ENCODE measurements around the gene C5. TPM values are rescaled to one million over a fixed set of nuclear protein-coding genes. Genes with fewer than 3 reads are reported as not detected.
"Not testable (repeated sequence)": the region's sequence is repeated elsewhere in the genome, so short reads cannot be mapped to it uniquely, and the experiment has no call there.

C5 gene
- polyA plus RNA-seq: 10 to 100 TPM in 1 of 4 donors, 1 to 10 TPM in 3; 4.1 to 25.4 (median 7.5) TPM
- long read RNA-seq, donor 1, partial matches to known transcripts: 21 of 21 reads
- long read RNA-seq, donor 1, other reads (novel, unspliced or antisense): 0 of 21 reads
- long read RNA-seq, donor 2, full-length matches to known transcripts: 1 of 1 reads
- long read RNA-seq, donor 2, partial matches to known transcripts: 0 of 1 reads
- long read RNA-seq, donor 2, other reads (novel, unspliced or antisense): 0 of 1 reads
- long read RNA-seq, donor 3: 0 reads
- long read RNA-seq, donor 4: 0 reads
- long read RNA-seq, donor 5: 0 reads
- long read RNA-seq, donor 6: 0 reads
- long read RNA-seq, donor 7: 0 reads
- long read RNA-seq, donor 8: 0 reads
- long read RNA-seq, donor 9: 0 reads
- long read RNA-seq, donor 10, partial matches to known transcripts: 6 of 6 reads
- long read RNA-seq, donor 10, other reads (novel, unspliced or antisense): 0 of 6 reads

DNA sequence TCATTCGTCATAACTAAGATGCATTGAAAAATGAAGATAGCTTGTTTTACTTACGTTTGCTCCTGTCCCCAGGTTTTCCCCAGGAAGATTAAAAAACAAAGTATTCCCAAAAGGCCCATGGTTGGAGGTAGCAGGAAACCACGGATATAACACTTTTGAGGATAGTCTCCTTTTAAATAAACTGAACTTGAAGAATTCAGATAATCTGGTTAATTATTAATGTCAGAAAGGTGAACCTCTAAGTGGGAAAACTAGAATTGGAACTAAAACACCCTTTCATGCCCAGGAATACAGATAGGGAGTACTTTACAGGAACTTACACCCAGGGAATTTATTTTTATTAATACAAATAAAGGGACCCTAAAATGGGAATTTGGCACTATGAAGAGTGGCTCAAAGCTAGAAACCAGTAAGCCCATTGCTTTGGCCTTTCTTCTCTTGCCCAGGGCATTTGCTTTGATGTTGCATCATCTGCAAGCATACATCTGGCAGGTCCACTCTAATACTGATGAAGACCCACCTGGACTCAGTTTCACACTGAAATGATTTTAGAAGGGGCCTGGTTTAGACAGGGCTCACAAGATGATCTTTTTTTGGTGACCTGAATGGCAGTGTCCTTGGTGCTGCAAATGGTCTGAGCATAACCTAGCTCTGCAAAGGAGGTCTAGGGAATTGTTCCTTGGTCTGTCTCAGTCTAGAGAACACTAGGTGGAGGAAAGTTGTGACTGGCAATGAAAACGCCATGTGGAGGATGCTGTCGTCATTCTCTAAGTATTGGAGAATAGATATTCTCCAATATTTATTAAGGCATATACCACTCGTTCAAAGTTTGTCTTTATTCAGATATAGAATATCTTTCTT, at the start of gene C5:
Gene C5, minus strand, starts transcription at position 148 of the 861 bp plus-strand sequence. Its CDS starts 29 bp downstream, at position 119.
- Histone ChIP-seq H3K4me1 (ENCODE audit: control insufficient read depth in 3 of 3, insufficient read depth in 2 of 3, low read depth in 1 of 3, low read length in 2 of 3) (peaks cover 0 to 15% (median 5%) of the 10 kb centered on the region in 3 donors), H3K36me3 (ENCODE audit: control insufficient read depth in 3 of 3, insufficient read depth in 2 of 3, low read depth in 1 of 3, low read length in 3 of 3) (no peaks in the 10 kb centered on the region), H3K27ac (ENCODE audit: low read depth in 1 of 3, low read length in 2 of 3) (no peak within 1 kb of the TSS), H3K4me3 (ENCODE audit: low read depth in 1 of 3, low read length in 3 of 3) (peak within 1 kb of the TSS in 2 of 3 donors; percentile 39 to 41), H3K9me3 (ENCODE audit: control insufficient read depth in 2 of 2, insufficient read depth in 1 of 2, low read depth in 1 of 2, low read length in 1 of 2) (no peaks in the 10 kb centered on the region), H3K27me3 (ENCODE audit: control insufficient read depth in 3 of 3, insufficient read depth in 3 of 3, low read length in 3 of 3) (no peaks in the 10 kb centered on the region)
- DNase-seq: peak in 1 of 2 donors; percentile 41
- no peak for FAIRE-seq
- 35 to 64% (median 44%) methylated on average over 6 of the region's 6 CpGs for WGBS, 3 donors

DNA sequence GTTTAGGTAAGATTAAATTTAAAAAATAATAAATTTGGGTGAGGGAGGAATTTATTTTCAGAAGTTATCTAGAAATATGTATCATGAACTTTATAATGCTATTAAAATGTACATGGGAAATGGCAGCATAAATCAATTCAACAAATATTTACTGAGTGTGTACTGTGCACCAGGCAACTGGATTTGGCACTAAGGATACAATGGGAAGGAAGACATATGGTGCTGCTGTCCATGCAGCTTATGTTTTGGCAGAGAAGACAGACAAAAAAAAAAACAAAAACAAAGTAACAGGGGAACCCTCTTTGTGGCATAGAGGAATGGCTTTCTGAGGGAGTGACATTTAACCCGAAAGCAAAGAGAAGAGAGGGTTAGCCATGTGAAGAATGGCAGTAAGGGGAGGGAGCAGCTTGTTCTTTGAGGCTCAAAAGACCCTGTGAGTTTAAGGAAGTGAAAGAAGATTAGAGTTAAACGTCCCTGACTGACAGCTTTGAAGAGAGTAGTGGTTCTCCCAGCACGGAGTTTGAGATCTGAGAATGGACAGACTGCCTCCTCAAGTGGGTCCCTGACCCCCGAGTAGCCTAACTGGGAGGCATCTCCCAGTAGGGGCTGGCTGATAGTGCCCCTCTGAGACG, 48.6 kb upstream of the C5 start:
- 74 to 94% (median 85%) methylated on average over 5 of the region's 5 CpGs for WGBS, 3 donors
- DNase-seq: no peak
- peaks cover 0 to 3% (median 0%) of the 10 kb centered on the region in 3 donors for H3K36me3 ChIP-seq (ENCODE audit: control insufficient read depth in 3 of 3, insufficient read depth in 2 of 3, low read depth in 1 of 3, low read length in 3 of 3)
- no peaks in the 10 kb centered on the region for H3K9me3 ChIP-seq (ENCODE audit: control insufficient read depth in 2 of 2, insufficient read depth in 1 of 2, low read depth in 1 of 2, low read length in 1 of 2)
- no peak overlapping the region for H3K27ac ChIP-seq (ENCODE audit: low read depth in 1 of 3, low read length in 2 of 3)
- H3K4me3 ChIP-seq (ENCODE audit: low read depth in 1 of 3, low read length in 3 of 3): no peak overlapping the region
- no peaks in the 10 kb centered on the region for H3K4me1 ChIP-seq (ENCODE audit: control insufficient read depth in 3 of 3, insufficient read depth in 2 of 3, low read depth in 1 of 3, low read length in 2 of 3)
- no peaks in the 10 kb centered on the region for H3K27me3 ChIP-seq (ENCODE audit: control insufficient read depth in 3 of 3, insufficient read depth in 3 of 3, low read length in 3 of 3)
- FAIRE-seq: no peak

GRCh38 chr9:121095057-121095456, 45.0 kb upstream of the C5 start:
- Histone ChIP-seq H3K36me3 (ENCODE audit: control insufficient read depth in 3 of 3, insufficient read depth in 2 of 3, low read depth in 1 of 3, low read length in 3 of 3) (peaks cover 0 to 3% (median 0%) of the 10 kb centered on the region in 3 donors), H3K27me3 (ENCODE audit: control insufficient read depth in 3 of 3, insufficient read depth in 3 of 3, low read length in 3 of 3) (no peaks in the 10 kb centered on the region), H3K27ac (ENCODE audit: low read depth in 1 of 3, low read length in 2 of 3) (no peak overlapping the region), H3K4me1 (ENCODE audit: control insufficient read depth in 3 of 3, insufficient read depth in 2 of 3, low read depth in 1 of 3, low read length in 2 of 3) (no peaks in the 10 kb centered on the region), H3K9me3 (ENCODE audit: control insufficient read depth in 2 of 2, insufficient read depth in 1 of 2, low read depth in 1 of 2, low read length in 1 of 2) (no peaks in the 10 kb centered on the region), H3K4me3 (ENCODE audit: low read depth in 1 of 3, low read length in 3 of 3) (no peak overlapping the region)
- DNase-seq (no peak), FAIRE-seq (no peak)

- not testable (repeated sequence) for H3K36me3 ChIP-seq (ENCODE audit: control insufficient read depth in 3 of 3, insufficient read depth in 2 of 3, low read depth in 1 of 3, low read length in 3 of 3); H3K27me3 ChIP-seq (ENCODE audit: control insufficient read depth in 3 of 3, insufficient read depth in 3 of 3, low read length in 3 of 3); H3K9me3 ChIP-seq (ENCODE audit: control insufficient read depth in 2 of 2, insufficient read depth in 1 of 2, low read depth in 1 of 2, low read length in 1 of 2); DNase-seq; H3K4me1 ChIP-seq (ENCODE audit: control insufficient read depth in 3 of 3, insufficient read depth in 2 of 3, low read depth in 1 of 3, low read length in 2 of 3); H3K4me3 ChIP-seq (ENCODE audit: low read depth in 1 of 3, low read length in 3 of 3); FAIRE-seq; H3K27ac ChIP-seq (ENCODE audit: low read depth in 1 of 3, low read length in 2 of 3)
- WGBS, 3 donors: 90 to 96% (median 91%) methylated on average over 6 of the region's 6 CpGs
These were observed 40.7 kb upstream of the C5 start for GRCh38 chr9:121090743-121091142.

GRCh38 chr9:121088576-121088975, 38.5 kb upstream of the C5 start:
- no peak for FAIRE-seq
- H3K27me3 ChIP-seq (ENCODE audit: control insufficient read depth in 3 of 3, insufficient read depth in 3 of 3, low read length in 3 of 3): no peaks in the 10 kb centered on the region
- H3K9me3 ChIP-seq (ENCODE audit: control insufficient read depth in 2 of 2, insufficient read depth in 1 of 2, low read depth in 1 of 2, low read length in 1 of 2): no peaks in the 10 kb centered on the region
- 76 to 89% (median 76%) methylated on average over 3 of the region's 3 CpGs for WGBS, 3 donors
- no peaks in the 10 kb centered on the region for H3K4me1 ChIP-seq (ENCODE audit: control insufficient read depth in 3 of 3, insufficient read depth in 2 of 3, low read depth in 1 of 3, low read length in 2 of 3)
- H3K36me3 ChIP-seq (ENCODE audit: control insufficient read depth in 3 of 3, insufficient read depth in 2 of 3, low read depth in 1 of 3, low read length in 3 of 3): no peaks in the 10 kb centered on the region
- no peak overlapping the region for H3K4me3 ChIP-seq (ENCODE audit: low read depth in 1 of 3, low read length in 3 of 3)
- no peak overlapping the region for H3K27ac ChIP-seq (ENCODE audit: low read depth in 1 of 3, low read length in 2 of 3)
- DNase-seq: no peak

DNA sequence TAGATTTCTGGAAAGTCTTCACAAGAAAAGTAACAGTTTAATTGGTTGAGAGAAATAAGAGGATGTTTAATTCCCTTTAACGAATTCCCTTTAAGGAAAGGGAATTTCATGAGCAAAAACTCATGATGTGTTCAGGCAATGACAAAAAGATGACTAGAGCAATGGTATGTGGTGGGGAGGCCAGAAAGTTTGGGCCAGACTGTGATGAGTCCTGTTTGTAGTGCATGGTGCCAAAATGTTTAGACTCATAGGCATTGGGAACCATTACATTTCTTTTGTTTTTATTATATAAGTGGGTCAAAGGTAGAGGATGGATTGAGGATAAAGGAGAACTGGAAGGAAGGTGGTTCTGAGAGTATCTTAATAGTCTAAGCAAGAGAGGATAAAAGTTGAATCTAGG, 35.6 kb upstream of the C5 start:
- no peak overlapping the region for H3K4me3 ChIP-seq (ENCODE audit: low read depth in 1 of 3, low read length in 3 of 3)
- H3K4me1 ChIP-seq (ENCODE audit: control insufficient read depth in 3 of 3, insufficient read depth in 2 of 3, low read depth in 1 of 3, low read length in 2 of 3): no peaks in the 10 kb centered on the region
- no peak for DNase-seq
- no peaks in the 10 kb centered on the region for H3K36me3 ChIP-seq (ENCODE audit: control insufficient read depth in 3 of 3, insufficient read depth in 2 of 3, low read depth in 1 of 3, low read length in 3 of 3)
- WGBS, 3 donors: 82 to 96% (median 88%) methylated on average over 1 of the region's 1 CpG
- no peaks in the 10 kb centered on the region for H3K9me3 ChIP-seq (ENCODE audit: control insufficient read depth in 2 of 2, insufficient read depth in 1 of 2, low read depth in 1 of 2, low read length in 1 of 2)
- no peak overlapping the region for H3K27ac ChIP-seq (ENCODE audit: low read depth in 1 of 3, low read length in 2 of 3)
- FAIRE-seq: no peak
- no peaks in the 10 kb centered on the region for H3K27me3 ChIP-seq (ENCODE audit: control insufficient read depth in 3 of 3, insufficient read depth in 3 of 3, low read length in 3 of 3)

GRCh38 chr9:121082075-121082474, 32.0 kb upstream of the C5 start:
- Histone ChIP-seq H3K27me3 (ENCODE audit: control insufficient read depth in 3 of 3, insufficient read depth in 3 of 3, low read length in 3 of 3) (no peaks in the 10 kb centered on the region), H3K4me1 (ENCODE audit: control insufficient read depth in 3 of 3, insufficient read depth in 2 of 3, low read depth in 1 of 3, low read length in 2 of 3) (no peaks in the 10 kb centered on the region), H3K36me3 (ENCODE audit: control insufficient read depth in 3 of 3, insufficient read depth in 2 of 3, low read depth in 1 of 3, low read length in 3 of 3) (no peaks in the 10 kb centered on the region), H3K9me3 (ENCODE audit: control insufficient read depth in 2 of 2, insufficient read depth in 1 of 2, low read depth in 1 of 2, low read length in 1 of 2) (no peaks in the 10 kb centered on the region), H3K27ac (ENCODE audit: low read depth in 1 of 3, low read length in 2 of 3) (no peak overlapping the region), H3K4me3 (ENCODE audit: low read depth in 1 of 3, low read length in 3 of 3) (no peak overlapping the region)
- 55 to 71% (median 68%) methylated on average over 1 of the region's 1 CpG for WGBS, 3 donors
- FAIRE-seq: no peak
- no peak for DNase-seq
